ENCODE data around the gene MAG. TPM values are rescaled to one million over a fixed set of nuclear protein-coding genes. Genes with fewer than 3 reads are reported as not detected.
A peak's percentile ranks its signal among the peaks of the same experiment; 100 is the strongest.
"Not testable (repeated sequence)": the region's sequence is repeated elsewhere in the genome, so short reads cannot be mapped to it uniquely, and the experiment has no call there.

The MAG gene
- total RNA-seq, 1 experiment from 2014 or later: 0.46 TPM

GRCh38 chr19:35284153-35285094, 7.5 kb upstream of the MAG start:
- POLR2A ChIA-PET: no interaction called here
- H3K27me3 Mint-ChIP-seq (ENCODE audit: low read depth): no peaks in the 10 kb centered on the region; the same call in none of the 2 replicates
- TF ChIP-seq ZMAT4 (CRISPR knock-in tag; IDR thresholded peaks at IDR 0.05): no peak
- TF ChIP-seq FOXJ3 (CRISPR knock-in tag; IDR thresholded peaks at IDR 0.05; ENCODE audit: borderline replicate concordance): no peak
- no peak for TF ChIP-seq ZNF263 (CRISPR knock-in tag; IDR thresholded peaks at IDR 0.05; ENCODE audit: low read depth)
- TF ChIP-seq E2F5 (CRISPR knock-in tag; IDR thresholded peaks at IDR 0.05): no peak
- TF ChIP-seq ERG (CRISPR knock-in tag; IDR thresholded peaks at IDR 0.05): no peak
- TF ChIP-seq ZNF396 (CRISPR knock-in tag; IDR thresholded peaks at IDR 0.05; ENCODE audit: borderline replicate concordance): no peak
- no peak for TF ChIP-seq MXD4 (CRISPR knock-in tag; IDR thresholded peaks at IDR 0.05; ENCODE audit: borderline replicate concordance)
- no peak for TF ChIP-seq NFE2L1 (CRISPR knock-in tag; IDR thresholded peaks at IDR 0.05)
- no peak for TF ChIP-seq CREM (CRISPR knock-in tag; IDR thresholded peaks at IDR 0.05)
- TF ChIP-seq SOX15 (CRISPR knock-in tag; IDR thresholded peaks at IDR 0.05): no peak
- TF ChIP-seq JUN (CRISPR knock-in tag; IDR thresholded peaks at IDR 0.05): no peak
- TF ChIP-seq ZNF317 (CRISPR knock-in tag; IDR thresholded peaks at IDR 0.05; ENCODE audit: borderline replicate concordance, low read depth): no peak
- H3K36me3 Mint-ChIP-seq: no peaks in the 10 kb centered on the region
- peak overlapping the region; percentile 34; the same call in 1 of the 2 replicates for H3K27ac Mint-ChIP-seq
- CTCF ChIA-PET: interaction anchor here (1.6 to 2.0 kb wide), 4 partner anchors 11 to 226 kb away, joined by 4 to 7 read pairs (median 6); partner anchors contain the start of gene USF2
- no peak for DNase-seq (ENCODE audit: low spot score)
- H3K4me3 Mint-ChIP-seq: 0 out of 2 replicates have a peak overlapping the region, but pooled peaks have one; percentile 2
- no peaks in the 10 kb centered on the region for H3K9me3 Mint-ChIP-seq
- ATAC-seq: peak; percentile 11; the same call in 1 of the 2 replicates
- peaks cover 11% of the 10 kb centered on the region for H3K4me1 Mint-ChIP-seq

- Mint-ChIP-seq H3K27me3 (ENCODE audit: low read depth) (no peaks in the 10 kb centered on the region; the same call in none of the 2 replicates), H3K4me1 (peaks cover 11% of the 10 kb centered on the region), H3K27ac (peak overlapping the region; percentile 34; the same call in 1 of the 2 replicates), H3K36me3 (no peaks in the 10 kb centered on the region), H3K9me3 (no peaks in the 10 kb centered on the region), H3K4me3 (0 out of 2 replicates have a peak overlapping the region, but pooled peaks have one; percentile 2)
- TF ChIP-seq SOX15 (CRISPR knock-in tag; IDR thresholded peaks at IDR 0.05): no peak
- TF ChIP-seq NFATC4 (CRISPR knock-in tag; IDR thresholded peaks at IDR 0.05): no peak
- no peak for TF ChIP-seq ZNF396 (CRISPR knock-in tag; IDR thresholded peaks at IDR 0.05; ENCODE audit: borderline replicate concordance)
- TF ChIP-seq NR2C2 (CRISPR knock-in tag; IDR thresholded peaks at IDR 0.05): no peak
- TF ChIP-seq NFYB (CRISPR knock-in tag; conservative IDR thresholded peaks at IDR 0.05; ENCODE audit: low read depth): no peak
- TF ChIP-seq TCF7 (CRISPR knock-in tag; IDR thresholded peaks at IDR 0.05; ENCODE audit: low read depth): no peak
- no peak for TF ChIP-seq SMAD4 (CRISPR knock-in tag; IDR thresholded peaks at IDR 0.05)
- no peak for TF ChIP-seq E2F4 (CRISPR knock-in tag; IDR thresholded peaks at IDR 0.05; ENCODE audit: borderline replicate concordance, low read depth)
- TF ChIP-seq CTCF (IDR thresholded peaks at IDR 0.05): no peak
- TF ChIP-seq ELF4 (CRISPR knock-in tag; IDR thresholded peaks at IDR 0.05; ENCODE audit: low read depth): no peak
- no peak for DNase-seq (ENCODE audit: low spot score)
- ChIA-PET CTCF (interaction anchor here (0.6 to 2.0 kb wide), 5 partner anchors 10 to 225 kb away, joined by 3 to 7 read pairs (median 5); partner anchors contain the start of gene USF2), POLR2A (no interaction called here)
- ATAC-seq: no peak
Observed at GRCh38 chr19:35285095-35285449, 6.9 kb upstream of the MAG start.

GRCh38 chr19:35285465-35285864, 6.5 kb upstream of the MAG start:
- H3K9me3 Mint-ChIP-seq; H3K36me3 Mint-ChIP-seq; POLR2A ChIA-PET; ATAC-seq; H3K4me3 Mint-ChIP-seq; DNase-seq (ENCODE audit: low spot score); H3K27me3 Mint-ChIP-seq (ENCODE audit: low read depth): not testable (repeated sequence)
- Mint-ChIP-seq H3K27ac (peak overlapping the region; percentile 34; the same call in 1 of the 2 replicates), H3K4me1 (peaks cover 12% of the 10 kb centered on the region)
- CTCF ChIA-PET: interaction anchor here (0.6 to 2.0 kb wide), 7 partner anchors 10 to 225 kb away, joined by 3 to 7 read pairs (median 5); partner anchors contain the start of gene USF2

- CTCF ChIA-PET: interaction anchor here (0.7 to 1.6 kb wide), 4 partner anchors 15 to 209 kb away, joined by 3 to 6 read pairs (median 4); no protein-coding TSS in a partner anchor
- POLR2A ChIA-PET; H3K27ac Mint-ChIP-seq; H3K4me3 Mint-ChIP-seq; H3K9me3 Mint-ChIP-seq; DNase-seq (ENCODE audit: low spot score); ATAC-seq; H3K36me3 Mint-ChIP-seq; H3K27me3 Mint-ChIP-seq (ENCODE audit: low read depth): not testable (repeated sequence)
- H3K4me1 Mint-ChIP-seq: peaks cover 13% of the 10 kb centered on the region
Observed at GRCh38 chr19:35286101-35286500, 5.9 kb upstream of the MAG start.
